DMS153 (cell line): Measurements from ENCODE around the gene CDH13.

Source experiments
- DNase-seq: peaks from one replicate; lab custom pipeline; 2025; lab: John Stamatoyannopoulos, UW

CDH13 gene

DNA sequence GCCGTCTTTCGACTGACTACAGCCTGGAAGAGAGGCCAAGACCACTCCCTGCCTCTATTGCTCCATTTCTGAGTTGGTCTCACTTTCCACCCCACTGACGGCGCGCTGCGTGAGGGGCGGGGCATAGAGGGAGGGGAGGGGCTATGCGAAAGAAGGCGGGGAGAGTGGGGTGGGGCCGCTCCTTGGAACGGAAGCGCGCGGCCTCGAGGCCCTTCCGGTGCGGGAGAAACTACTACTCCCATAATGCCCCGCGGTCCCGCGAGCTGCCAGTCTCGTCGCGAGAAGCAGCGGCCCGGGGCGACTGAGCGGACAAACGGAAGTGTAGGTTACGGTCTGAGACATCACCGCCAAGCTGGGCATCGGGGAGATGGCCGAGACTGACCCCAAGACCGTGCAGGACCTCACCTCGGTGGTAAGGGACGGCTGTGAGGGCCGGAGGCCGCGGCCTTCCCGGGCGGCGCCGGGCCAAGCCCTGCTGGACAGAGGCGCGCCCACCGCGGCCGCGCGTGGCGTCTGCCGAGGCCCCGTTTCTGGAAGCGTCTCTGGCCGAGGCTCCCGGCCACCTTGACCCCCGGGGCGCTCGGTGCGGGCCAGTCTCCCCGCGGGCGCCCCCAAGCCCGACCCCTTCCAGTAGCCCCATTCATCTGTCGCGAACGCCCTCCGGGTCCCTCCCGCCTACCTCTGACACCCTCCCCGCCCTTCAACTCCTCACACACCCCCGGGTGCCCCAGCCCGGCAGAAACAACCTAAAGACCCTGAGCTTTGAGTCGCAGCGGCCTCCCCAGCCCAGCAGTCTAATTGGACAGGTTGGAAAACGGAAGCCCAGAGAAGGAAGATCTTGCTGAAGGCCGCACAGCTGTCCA lies 1181.2 kb downstream of the CDH13 start, which contains the start of gene HSBP1:
Gene HSBP1 (plus strand): TSS at position 269 of the 863 bp plus-strand sequence. CDS start 99 bp downstream, at position 368.
- peak; percentile 83 for DNase-seq

DNA sequence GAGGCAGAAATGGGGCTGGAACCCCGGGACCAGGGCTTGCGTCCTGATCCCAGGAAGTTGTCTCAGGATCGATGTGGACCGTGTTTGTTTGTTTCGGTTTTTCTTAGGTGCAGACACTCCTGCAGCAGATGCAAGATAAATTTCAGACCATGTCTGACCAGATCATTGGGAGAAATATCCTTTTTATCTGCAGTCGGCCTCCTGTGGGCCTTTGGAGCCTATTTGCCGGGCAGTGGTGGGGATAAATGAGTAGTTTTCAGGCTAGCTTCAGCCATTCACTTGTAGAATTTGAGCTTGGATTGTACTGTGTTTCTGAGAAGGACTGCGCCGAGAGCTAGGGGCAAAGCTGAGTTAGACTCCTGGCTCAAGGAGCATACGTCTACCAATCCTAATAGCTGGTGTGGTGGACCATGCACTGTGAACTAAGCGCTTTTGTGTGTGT lies 1181.8 kb downstream of the CDH13 start:
- no peak for DNase-seq

DNA sequence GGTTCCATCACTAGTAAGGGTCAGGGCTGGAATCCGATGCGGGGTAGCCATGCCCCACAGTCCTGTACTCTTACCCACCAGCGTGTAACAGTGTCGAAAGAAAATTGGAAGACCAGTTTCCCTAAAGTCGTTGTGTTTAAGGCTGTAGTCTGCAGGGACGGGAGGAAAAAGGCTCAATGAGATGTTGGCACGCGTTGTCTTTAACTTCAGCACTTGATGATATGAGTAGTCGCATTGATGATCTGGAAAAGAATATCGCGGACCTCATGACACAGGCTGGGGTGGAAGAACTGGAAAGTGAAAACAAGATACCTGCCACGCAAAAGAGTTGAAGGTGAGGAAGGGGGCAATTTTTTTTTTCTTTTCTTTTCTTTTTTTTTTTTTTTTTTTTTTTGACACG lies 1182.3 kb downstream of the CDH13 start:
- DNase-seq: no peak

DNA sequence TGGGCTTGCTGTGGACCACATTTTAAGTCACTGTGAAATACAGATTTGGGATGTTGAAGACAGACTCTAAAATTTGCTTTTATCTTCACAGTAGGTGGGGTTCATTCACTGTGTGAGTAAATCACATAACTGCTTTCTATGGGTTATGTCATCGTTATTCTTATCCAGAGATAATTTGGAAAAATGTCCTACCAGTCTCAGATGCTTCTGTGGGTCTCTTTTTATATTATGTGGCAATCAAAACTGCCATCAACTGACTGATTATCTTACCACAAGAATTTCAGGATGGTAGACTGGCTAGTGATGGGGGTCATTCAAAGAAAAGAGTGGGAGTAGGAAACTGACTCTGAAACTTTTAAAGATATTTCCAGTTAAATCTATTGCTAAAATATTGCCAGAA lies 1184.1 kb downstream of the CDH13 start:
- no peak for DNase-seq

DNA sequence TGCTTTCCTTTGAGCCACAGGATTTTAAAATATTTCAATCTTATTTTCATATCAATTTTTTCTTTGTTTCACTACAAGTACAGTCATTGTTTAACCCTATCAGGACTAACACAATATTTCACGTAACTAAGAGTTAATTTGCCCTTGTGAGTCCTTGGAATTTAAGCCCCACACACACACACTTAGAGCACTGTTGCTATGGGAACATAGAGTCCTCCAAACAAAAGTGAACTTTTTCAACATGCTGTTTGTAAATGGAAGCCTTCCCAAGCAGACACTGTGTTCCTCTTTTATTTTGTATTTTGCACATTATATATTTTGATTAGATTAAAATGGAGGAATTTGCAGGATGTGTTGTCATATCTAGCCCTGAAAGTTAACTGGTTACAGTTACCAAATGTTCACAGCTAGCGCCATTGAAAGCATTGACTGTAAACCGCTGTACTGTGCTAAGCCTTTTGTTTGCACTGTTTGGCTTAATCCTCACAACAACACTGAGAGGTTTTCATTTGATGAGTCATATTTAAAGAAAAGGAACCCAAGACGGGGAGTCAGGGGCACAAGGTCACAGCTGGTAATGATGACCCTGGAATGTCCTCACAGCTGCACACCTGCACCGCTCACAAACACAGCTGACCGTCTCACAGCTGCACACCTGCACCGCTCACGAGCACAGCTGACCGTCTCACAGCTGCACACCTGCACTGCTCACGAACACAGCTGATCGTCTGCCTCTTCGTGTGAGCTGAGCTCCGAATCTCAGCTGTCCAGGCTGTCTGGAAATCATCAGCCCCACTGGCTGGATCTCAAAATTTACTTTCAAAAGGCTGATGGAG lies 1187.3 kb downstream of the CDH13 start:
- DNase-seq: peak; percentile 76

DNA sequence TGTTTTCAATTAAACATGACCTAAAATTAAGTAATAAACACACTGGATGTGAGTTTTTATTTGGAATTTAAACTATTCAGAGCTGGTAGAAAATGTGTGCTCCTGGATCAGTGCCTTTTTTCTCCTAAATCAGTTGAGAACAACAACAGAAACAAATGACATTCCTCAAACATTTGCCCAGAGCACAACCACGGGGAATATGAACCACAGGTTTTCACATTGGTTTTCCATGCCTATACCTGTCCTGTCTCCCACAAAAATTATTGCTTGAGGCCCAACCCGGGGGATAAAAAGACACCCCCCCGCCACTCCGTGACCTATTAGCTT lies 1187.9 kb downstream of the CDH13 start:
- no peak for DNase-seq

DNA sequence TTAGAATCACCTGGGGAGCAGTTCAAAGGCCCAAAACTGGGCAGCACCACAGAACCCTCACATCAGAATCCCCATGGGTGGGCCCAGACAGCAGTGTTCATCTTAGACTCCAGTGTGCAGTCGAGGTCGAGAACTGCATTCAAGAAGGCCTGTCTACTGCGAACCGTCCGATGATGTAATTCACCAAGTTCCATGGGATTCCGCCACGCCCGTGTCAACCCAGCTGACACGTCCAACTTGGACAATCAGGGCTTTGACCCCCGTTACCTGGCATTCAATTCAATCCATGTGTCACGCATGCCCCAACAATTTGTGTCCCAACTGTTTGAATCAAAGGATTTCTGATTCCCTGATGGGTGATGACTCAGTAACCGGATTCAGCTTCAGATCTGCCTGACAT lies 1190.3 kb downstream of the CDH13 start:
- DNase-seq: peak; percentile 8

DNA sequence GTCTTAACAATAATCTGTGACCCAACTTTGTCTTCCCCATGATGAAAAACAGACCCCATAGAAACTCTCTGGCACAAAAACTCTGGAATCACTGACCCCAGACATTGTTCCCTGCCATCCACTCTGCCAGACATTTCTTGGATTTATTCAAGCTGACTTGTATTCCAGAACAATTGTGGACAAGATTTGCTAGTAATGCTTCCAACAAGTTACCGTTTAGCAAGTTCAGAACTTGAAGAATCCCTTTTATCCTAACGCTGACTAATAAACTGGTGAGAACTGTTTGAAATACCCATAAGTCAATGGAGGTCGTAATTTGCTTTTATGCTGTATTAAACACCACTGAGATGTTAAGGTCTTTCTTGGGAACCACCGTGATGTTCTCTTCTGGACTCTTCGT lies 1191.5 kb downstream of the CDH13 start:
- DNase-seq: no peak

DNA sequence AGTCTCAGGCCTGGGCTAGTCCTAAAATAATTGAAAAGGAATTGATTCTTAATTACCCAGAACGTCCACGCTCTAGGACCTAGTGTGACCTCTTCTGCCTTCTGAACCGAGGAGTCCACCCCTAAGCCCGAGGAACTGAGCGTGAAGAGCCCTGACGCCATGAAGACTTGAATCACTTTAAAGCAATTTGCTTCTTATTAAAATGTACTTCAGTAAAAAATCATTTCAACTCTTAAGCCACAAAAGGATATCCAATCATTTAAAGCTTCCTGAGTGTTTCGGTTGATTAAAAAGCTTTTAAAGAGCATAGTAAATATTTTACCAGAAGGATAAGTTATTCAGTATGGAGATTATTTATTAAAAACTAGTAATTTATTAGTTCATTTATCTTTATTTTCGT lies 1192.6 kb downstream of the CDH13 start:
- no peak for DNase-seq

DNA sequence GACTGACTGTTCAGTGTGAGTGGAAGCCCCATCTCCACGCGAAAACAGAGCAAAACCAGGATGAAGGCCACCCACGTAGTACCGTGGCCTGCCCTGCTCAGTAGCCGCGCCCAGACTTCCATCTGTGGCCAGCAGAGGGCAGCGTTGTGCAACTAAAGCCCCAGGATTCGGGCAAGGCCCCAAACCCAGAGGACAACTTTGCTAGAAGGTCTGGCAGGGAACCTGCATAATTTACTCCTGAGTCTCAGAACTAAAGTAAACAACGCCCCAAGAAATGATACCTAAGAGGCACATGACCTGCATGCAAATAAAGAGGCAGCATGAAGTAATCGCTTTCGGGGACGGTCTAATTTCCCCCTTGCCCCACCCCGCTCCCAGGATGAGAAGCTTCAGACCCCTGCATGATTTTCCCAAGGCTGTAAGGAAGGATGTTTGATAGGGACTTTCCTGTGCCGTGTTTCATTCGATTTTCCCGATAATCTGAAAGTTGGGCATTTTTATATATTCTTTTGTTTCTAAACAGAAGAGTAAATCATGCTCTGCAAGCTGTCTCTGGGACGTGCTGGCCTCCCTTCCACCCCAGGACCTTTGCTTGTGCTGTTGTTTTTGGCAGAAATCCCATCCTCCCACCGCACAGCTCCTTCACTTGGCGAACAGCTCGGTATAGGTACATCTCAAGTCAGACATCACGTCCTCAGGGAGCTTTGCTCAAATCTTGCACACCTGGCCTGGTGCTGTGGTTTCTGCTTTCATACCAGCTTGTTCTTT lies 1199.6 kb downstream of the CDH13 start:
- peak; percentile 44 for DNase-seq

DNA sequence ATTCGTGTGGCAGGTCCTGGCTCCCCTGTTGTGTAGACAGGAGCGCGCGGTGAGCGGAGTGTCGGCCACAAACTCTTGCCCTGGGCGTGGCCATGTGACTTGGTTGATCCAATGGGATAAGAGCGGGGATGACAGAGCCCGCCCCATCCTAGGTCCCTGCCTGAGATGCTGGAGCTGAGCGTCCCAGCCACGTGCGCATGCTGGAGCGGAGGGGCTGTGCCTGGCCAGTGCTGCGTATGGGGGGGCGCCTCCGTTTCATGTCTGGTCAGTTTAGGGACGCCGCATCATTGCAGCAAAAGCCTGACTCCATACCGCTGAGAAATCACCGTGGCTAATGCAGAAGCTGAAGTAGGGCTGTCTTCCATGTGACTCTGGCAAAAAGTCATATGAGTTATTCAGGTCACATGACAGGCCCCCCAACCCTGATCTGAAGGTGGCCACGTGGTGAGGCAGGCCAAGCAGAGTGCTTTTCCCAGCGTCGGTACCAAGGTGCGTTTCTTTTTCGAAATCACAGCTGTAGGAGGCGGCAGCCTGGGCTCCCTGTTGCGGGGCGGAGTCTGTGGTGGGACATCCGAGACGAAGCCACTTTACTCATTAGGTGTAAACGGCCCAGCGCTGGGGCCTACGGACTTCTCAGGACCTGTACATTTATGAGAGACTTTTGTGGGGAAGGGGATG lies 1203.5 kb downstream of the CDH13 start:
- no peak for DNase-seq

DNA sequence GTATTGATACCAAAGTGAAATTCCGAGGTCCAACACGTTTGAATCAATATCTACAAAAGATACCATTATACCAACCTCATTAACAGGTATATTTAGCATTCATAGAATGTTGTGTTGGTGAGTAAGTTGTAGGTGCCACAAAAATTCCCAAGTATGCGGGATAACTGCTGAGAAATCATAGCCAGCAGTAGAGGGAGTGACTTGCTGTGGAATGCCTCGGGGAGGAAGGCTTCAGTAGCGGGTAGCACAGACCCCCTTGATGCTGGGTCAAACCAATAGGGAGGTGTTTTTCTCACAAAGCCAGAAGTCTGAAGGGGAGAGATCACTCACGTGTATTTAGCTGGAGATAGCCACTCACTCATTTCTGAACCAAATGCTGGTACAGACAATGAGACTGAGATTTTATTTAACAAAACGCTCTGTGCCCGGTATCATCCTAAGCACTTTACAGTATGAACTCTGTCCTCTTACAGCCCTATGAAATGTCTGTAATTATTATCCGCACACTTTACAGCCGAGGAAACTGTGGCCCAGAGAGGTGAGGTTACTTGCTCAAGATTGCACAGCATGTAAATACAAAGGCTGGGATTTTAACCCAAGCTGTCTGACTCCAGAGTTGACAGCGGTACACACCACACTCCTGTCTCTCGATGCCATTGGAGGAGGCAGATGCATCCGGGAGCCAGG lies 1204.1 kb downstream of the CDH13 start:
- no peak for DNase-seq

DNA sequence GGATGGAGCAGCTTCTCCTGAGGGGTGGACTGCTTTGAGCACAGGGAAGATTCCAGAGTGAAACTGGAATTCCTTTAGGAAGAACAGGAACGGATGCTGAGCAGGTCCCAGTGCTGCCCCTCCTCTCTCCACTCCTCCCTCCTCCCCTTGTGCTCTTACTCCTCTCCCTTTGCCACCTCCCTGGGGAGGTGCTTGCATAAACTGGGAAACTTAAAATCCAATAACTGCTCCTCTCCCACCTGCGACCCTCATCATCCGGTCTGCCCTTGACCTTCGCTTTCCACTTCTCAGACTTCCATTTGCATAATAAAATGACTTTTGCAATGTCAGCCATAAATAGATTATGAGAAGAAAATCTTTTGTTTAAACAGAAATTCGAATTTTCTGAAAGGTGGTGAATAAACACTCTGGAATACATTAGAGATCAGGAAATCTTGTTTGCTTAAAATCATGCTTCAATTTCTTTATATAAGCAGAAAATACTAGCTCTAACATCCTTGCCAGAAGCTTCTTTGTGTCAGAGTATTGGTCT lies 1204.8 kb downstream of the CDH13 start:
- DNase-seq: no peak

DNA sequence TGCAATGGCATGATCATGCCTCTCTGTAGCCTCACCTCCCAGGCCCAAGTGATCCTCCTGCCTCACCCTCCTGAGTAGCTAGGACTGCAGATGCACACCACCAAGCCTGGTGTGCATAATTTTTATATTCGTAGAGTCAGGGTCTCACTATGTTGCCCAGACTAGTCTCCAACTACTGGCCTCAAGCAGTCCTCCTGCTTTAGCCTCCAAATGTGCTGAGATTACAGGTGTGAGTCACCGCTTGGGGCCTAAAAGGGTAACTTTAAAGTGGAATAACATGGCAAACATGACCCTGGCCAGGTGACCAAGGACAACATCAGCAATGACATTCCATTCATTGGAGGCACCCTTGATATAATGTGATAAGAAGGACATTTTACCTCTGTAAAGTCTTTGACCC lies 1207.2 kb downstream of the CDH13 start:
- no peak for DNase-seq

DNA sequence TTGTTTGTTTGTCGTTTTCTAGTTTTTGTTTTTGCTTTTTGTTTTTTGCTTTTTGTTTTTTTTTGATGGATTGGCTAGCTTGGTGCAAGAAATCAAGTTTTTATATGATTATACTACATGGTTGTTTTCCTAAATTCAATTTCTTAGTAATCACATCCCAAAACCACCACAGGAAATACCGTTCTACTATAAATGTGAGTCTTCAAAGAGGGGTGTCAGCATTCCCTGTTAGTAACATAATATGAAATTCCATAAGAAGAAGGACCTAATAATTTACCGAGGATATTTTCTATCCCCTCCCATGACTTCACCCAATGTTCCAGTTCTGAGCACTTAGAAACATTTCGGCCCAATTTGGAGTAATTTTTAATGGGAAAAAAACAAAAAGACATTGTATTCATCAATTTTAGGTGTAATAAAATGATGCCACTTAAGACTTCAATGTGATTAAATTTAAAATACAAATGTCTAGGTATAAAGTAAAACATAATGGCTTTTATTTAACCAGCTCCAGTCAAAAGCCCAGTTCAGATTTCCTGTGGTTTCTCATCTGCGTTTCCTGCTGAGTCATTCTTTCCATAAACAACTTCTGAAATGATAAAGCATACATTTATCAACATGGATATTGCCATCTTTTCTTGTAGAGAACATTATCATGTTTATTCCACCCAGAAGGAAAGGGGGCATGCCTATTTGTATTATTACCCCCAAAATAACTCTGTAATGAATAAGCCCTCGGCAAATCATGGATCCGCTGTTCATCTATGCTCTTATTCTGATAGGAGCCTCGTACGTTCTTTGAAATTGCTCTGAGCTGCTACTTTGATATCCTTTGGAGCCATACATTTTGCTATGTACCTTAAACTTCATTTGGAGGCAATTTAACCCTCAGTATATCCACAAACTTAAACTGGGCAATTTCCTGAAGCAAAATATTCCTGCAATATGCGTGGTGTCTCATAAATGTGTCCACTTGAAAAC lies 1209.1 kb downstream of the CDH13 start:
- DNase-seq: peak; percentile 69

DNA sequence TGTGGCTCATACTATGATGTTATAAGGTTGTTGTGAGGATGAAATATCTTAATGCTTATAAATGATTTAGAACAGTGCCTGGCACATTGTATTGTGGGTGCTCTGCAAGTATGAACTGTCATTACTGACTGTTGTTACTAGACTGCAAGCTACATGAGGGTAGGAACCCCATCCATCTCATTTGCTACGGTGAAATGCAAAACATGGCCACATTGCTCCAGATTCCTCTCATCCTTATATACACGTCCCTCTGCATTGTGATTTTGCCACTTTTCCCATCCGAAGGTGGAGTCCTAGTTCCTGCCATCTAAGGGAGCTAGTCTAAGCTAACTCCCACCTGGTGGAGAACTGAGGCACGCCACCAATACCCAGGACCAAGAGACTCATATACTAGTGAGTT lies 1210.8 kb downstream of the CDH13 start:
- DNase-seq: no peak

DNA sequence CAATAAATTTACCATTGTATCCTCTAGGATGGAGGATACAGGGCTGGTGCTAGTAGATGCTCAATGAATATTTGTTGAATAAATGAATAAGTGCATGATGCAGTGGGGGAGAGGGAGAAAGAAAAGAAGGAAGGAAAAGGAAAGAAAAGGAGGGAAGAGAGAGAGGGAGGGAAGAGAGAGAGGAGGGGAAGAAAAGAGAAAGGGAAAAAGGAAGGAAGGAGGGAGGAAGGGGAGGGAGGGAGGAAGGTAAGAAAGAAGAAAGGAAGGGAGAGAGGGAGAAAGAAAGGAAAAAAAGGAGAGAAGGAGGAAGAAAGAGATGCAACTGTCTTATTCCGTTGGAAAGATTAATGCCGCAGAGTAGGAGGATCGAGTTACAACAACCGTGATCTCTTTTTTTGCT lies 1211.4 kb downstream of the CDH13 start:
- DNase-seq: no peak

DNA sequence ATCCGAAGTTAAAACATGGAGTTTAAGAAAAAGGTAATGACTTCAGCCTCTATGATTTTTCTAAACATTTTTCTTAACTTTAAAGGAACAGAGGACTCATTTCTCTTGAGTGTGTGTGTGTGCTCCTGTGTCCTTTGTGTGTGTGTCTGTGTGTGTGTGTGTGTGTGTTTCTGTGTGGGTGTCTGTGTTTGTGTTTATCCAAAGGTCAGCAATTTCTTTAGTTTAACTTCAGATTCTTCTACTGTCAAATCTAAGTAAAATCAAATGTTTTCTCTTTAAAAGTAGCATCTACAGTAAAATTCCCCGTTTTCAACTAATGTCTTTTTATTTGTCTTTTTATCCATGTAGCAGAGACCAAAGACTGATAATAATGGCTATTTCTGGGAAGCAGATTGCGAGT lies 1212.8 kb downstream of the CDH13 start:
- DNase-seq: no peak

DNA sequence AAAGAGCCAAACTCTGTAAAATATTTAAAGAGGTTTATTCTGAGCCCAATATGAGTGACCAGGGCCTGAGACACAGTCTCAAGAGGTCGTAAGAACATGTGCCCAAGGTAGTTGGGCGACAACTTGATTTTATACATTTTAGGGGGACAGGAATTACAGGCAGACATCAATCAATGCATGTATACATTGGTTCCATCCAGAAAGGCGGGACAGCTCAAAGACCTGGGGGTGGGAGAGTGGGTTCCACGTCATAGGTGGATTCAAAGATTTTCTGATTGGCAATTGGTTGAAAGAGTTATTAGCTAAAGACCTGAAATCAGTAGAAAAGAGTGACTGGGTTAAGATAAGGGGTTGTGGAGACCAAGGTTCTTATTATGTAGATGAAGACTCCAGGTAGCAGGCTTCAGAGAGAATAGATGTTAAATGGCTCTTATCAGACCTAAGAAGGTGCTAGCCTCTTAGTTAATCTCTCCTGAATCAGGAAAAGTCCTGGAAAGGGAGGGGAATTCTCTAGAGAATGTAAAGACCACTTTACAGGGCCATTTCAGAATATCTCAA lies 1213.4 kb downstream of the CDH13 start:
- no peak for DNase-seq
